Ovary (tissue), 3 donors: ENCODE data around the gene ADPRHL1.

ENCODE experiments used
- POLR2A ChIP-seq: fragments of 450-650 bp; IDR thresholded peaks from one replicate; pipeline ENCODE4 v1.6.1; 2017; ENCODE audit warnings: antibody characterized with exemption, mild to moderate bottlenecking, moderate library complexity
- TF ChIP-seq, protein P1 (sequence below), 3 donors: fragments of 450-650 bp in 2 of 3; fragments of 200-600 bp in 1 of 3; IDR thresholded peaks; one replicate each; pipeline versions ENCODE4 v1.5.1 to v1.8.0; 2016 to 2022; ENCODE audit warnings: antibody characterized with exemption in 3 of 3, mild to moderate bottlenecking in 1 of 3
- donor health status: DM: no; HTN: no; CAD: no.

DNA sequence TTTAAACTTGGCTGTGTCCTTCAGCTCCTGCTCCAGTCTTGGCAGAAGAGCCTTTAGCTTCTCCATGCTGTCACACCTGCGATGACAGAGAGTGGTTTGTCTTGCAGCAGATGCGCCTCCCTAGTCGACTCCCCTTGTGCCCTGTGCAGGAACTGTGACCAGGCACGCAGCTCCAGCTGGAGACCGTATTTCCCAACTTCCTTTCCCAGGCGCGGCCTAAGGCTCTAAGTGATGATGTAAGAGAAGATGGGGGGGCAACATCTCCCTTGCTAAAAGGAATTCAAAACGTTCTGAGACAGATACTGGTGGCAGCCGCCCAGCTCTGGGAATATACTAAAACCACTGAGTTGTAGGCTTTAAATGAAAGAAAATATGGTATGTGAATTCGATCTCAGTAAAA is 20.9 kb upstream of the ADPRHL1 start:
- no peak for TF ChIP-seq POLR2A
- TF ChIP-seq, protein P1, sequence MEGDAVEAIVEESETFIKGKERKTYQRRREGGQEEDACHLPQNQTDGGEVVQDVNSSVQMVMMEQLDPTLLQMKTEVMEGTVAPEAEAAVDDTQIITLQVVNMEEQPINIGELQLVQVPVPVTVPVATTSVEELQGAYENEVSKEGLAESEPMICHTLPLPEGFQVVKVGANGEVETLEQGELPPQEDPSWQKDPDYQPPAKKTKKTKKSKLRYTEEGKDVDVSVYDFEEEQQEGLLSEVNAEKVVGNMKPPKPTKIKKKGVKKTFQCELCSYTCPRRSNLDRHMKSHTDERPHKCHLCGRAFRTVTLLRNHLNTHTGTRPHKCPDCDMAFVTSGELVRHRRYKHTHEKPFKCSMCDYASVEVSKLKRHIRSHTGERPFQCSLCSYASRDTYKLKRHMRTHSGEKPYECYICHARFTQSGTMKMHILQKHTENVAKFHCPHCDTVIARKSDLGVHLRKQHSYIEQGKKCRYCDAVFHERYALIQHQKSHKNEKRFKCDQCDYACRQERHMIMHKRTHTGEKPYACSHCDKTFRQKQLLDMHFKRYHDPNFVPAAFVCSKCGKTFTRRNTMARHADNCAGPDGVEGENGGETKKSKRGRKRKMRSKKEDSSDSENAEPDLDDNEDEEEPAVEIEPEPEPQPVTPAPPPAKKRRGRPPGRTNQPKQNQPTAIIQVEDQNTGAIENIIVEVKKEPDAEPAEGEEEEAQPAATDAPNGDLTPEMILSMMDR (IDR thresholded peaks at IDR 0.05) = no peak
